ENCODE results near the gene ZNF276. TPM values are rescaled to one million over a fixed set of nuclear protein-coding genes. Genes with fewer than 3 reads are reported as not detected.

Gene ZNF276
- total and polyA plus RNA-seq, 2 of the 8 experiments (the other 6 are each of a cell fraction or from before 2014, with no cell fraction given) = 6.4 to 9.3 TPM

DNA sequence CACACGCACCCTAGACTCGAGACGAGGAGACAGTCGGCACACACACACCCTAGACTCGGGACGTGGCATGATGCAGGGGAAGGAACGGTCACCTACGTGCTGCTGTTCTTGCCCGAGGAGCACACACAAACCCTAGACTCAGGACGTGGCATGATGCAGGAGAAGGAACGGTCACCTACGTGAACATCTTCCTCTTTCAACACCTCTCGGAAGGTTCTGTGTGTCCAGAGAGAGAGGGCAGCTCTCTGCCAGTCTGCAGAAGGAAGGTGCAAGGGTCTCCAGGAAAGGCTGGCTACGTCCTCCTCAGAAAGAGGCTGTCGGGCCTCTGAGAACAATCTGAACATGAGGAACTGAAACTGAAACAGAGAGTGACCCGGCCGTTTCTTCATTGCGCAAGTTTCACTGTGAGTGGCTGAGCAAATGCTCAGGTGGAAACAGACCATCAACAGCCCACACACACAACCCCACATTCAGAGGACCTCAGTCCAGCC is 43.4 kb downstream of the ZNF276 start:
- no peak overlapping the region for H3K23ac ChIP-seq (ENCODE audit: insufficient read length)
- FAIRE-seq (no peak), DNase-seq (ENCODE audit: low read depth in 1 of 2, low spot score in 2 of 2) (no peak)
- H3K9me3 ChIP-seq (ENCODE audit: insufficient read depth in 2 of 2, low read depth in 1 of 2, low read length in 1 of 2) = no peaks in the 10 kb centered on the region
- H3K4ac ChIP-seq (replicated peaks; ENCODE audit: insufficient read length, low read depth, low read length) = no peak overlapping the region
- no peak overlapping the region for H2BK12ac ChIP-seq (ENCODE audit: low read depth, low read length)
- peaks cover 28 to 68% (median 50%) of the 10 kb centered on the region in 4 experiments for H3K36me3 ChIP-seq (ENCODE audit: control insufficient read depth in 2 of 4, insufficient read depth in 4 of 4, low read length in 3 of 4)
- H3K56ac ChIP-seq (replicated peaks; ENCODE audit: insufficient read length, low read depth, low read length) = no peak overlapping the region
- peaks cover 0 to 12% of the 10 kb centered on the region in 2 experiments for H4K20me1 ChIP-seq (replicated peaks in 1 of 2; ENCODE audit: control insufficient read depth in 1 of 2, insufficient read depth in 2 of 2, low read length in 2 of 2)
- H3K27me3 ChIP-seq (replicated peaks in 1 of 4; ENCODE audit: control insufficient read depth in 3 of 4, extremely low read depth in 1 of 4, insufficient read depth in 3 of 4, low read length in 3 of 4) = no peaks in the 10 kb centered on the region
- H3K4me1 ChIP-seq (replicated peaks in 1 of 4; ENCODE audit: control insufficient read depth in 3 of 4, insufficient read depth in 4 of 4, low read length in 3 of 4) = no peaks in the 10 kb centered on the region
- no peak overlapping the region for H3K4me2 ChIP-seq (ENCODE audit: insufficient read depth in 1 of 2, low read depth in 2 of 2, low read length in 2 of 2)
- no peak overlapping the region; the same call in 1 of the 2 replicates for H4K8ac ChIP-seq (ENCODE audit: extremely low read depth, insufficient read depth, low read length)
- no peak overlapping the region for H3K14ac ChIP-seq (ENCODE audit: insufficient read length)
- H4K91ac ChIP-seq (replicated peaks; ENCODE audit: insufficient read length, low read length) = no peak overlapping the region
- no peak overlapping the region for H3K9ac ChIP-seq (replicated peaks in 1 of 4; ENCODE audit: extremely low read depth in 1 of 4, low read depth in 3 of 4, low read length in 3 of 4)
- ChIA-PET CTCF (ENCODE audit: partially characterized antibody) (interaction anchor here (0.7 to 1.5 kb wide), 3 partner anchors 26 to 131 kb away, joined by 3 read pairs; no protein-coding TSS in a partner anchor), POLR2A (ENCODE audit: partially characterized antibody) (interaction anchor here (1.2 kb wide), 1 partner anchor 20 kb away, joined by 4 read pairs; no protein-coding TSS in a partner anchor)
- no peak overlapping the region for H2BK120ac ChIP-seq (replicated peaks; ENCODE audit: low read depth, low read length)
- H2AK5ac ChIP-seq (ENCODE audit: low read depth, low read length) = no peak overlapping the region
- H2BK20ac ChIP-seq (ENCODE audit: low read length) = no peak overlapping the region
- H3K18ac ChIP-seq (ENCODE audit: extremely low read depth, low read length) = no peak overlapping the region
- H3K79me2 ChIP-seq (ENCODE audit: control insufficient read depth in 1 of 2, insufficient read depth in 2 of 2, low read length in 2 of 2) = no peaks in the 10 kb centered on the region
- 93% methylated on average over 18 of the region's 18 CpGs; no CpG with 5 or more reads in 1 of the 2 experiments for WGBS, 2 experiments (ENCODE audit: extremely low coverage in 1 of 2, insufficient coverage in 1 of 2, insufficient read length in 1 of 2, insufficient replicate concordance in 2 of 2, low coverage in 1 of 2, low lambda C conversion rate in 2 of 2, missing lambda C conversion rate in 1 of 2)
- H4K5ac ChIP-seq (ENCODE audit: insufficient read length, low read depth, low read length) = no peak overlapping the region
- H2BK5ac ChIP-seq (ENCODE audit: low read depth, low read length) = no peak overlapping the region
- 0 out of 2 replicates have a peak, but pooled peaks cover 2% of the 10 kb centered on the region for H3K79me1 ChIP-seq (ENCODE audit: low read depth, low read length)
- no peak overlapping the region for H2BK15ac ChIP-seq (ENCODE audit: low read length)
- TF ChIP-seq CHD1 (IDR thresholded peaks at IDR 0.05; ENCODE audit: low read depth, low read length) = no peak
- no peak for TF ChIP-seq SIN3A (conservative IDR thresholded peaks at IDR 0.05 in 1 of 2, IDR thresholded peaks at IDR 0.05 in 1 of 2; ENCODE audit: low read depth in 1 of 2, low read length in 2 of 2)
- no peak overlapping the region for H3K4me3 ChIP-seq (ENCODE audit: extremely low read depth in 1 of 4, insufficient read depth in 2 of 4, low read depth in 3 of 4, low read length in 4 of 4)
- H2AFZ ChIP-seq (ENCODE audit: low read length) = no peak overlapping the region
- H3K23me2 ChIP-seq (ENCODE audit: low read depth, low read length) = no peaks in the 10 kb centered on the region; the same call in 1 of the 2 replicates
- no peak overlapping the region for H3K27ac ChIP-seq (ENCODE audit: low read depth, low read length)

Data from H1 (cell line).